GM12878 (cell line): ENCODE data around the gene KCNQ1. TPM values are rescaled to one million over a fixed set of nuclear protein-coding genes. Genes with fewer than 3 reads are reported as not detected.

Experiments
- ATAC-seq: fragments of 200-7000 bp; cut with Tn5 transposase; 3 replicates; pipeline ENCODE4 v1.9.1; 2020; ENCODE audit warnings: mild to moderate bottlenecking, moderate library complexity
- BruUV-seq: library from RNA; stranded (reverse); fragments of 400-500 nt; replicated peaks from 2 replicates; lab custom pipeline; 2021; lab: Mats Ljungman, UMichigan
- CTCF ChIA-PET: fragments of 300-600 bp; sonication (Branson Sonifier 250); formaldehyde crosslinking; extraction: SDS; loops from one replicate; lab custom pipeline; 2021; ENCODE audit warnings: inconsistent platforms; lab: Yijun Ruan, JAX
- POLR2A ChIA-PET: fragments of 350-600 bp; formaldehyde crosslinking; extraction: SDS; loops from one replicate; lab custom pipeline; 2021; ENCODE audit warnings: inconsistent platforms; lab: Charles Lee
- RAD21 ChIA-PET: fragments of 300-600 bp; sonication (Branson Sonifier 250); formaldehyde crosslinking; loops from one replicate; lab custom pipeline; 2023; ENCODE audit warnings: antibody characterized with exemption; ENCODE audit not compliant: unreplicated experiment; lab: Charles Lee
- SMC1A ChIA-PET: fragments of 300-600 bp; sonication (Branson Sonifier 250); formaldehyde crosslinking; loops from one replicate; lab custom pipeline; 2023; ENCODE audit not compliant: unreplicated experiment, uncharacterized antibody; lab: Charles Lee
- DNase-seq: peaks from one replicate; pipeline ENCODE4 v3.0.0-alpha.2; 2011; ENCODE audit warnings: low read depth, low spot score
- FAIRE-seq: peaks from 3 replicates; lab custom pipeline; 2011; peaks lifted over from hg19 to GRCh38; lab: Jason Lieb, UNC
- H2AFZ ChIP-seq: 2 replicates; pipeline ENCODE4 v1.6.0; 2011; ENCODE audit warnings: low read depth, low read length, control low read depth; ENCODE audit not compliant: control insufficient read depth
- H3K27ac ChIP-seq: 2 replicates; pipeline ENCODE4 v1.5.1; 2011; ENCODE audit warnings: control low read depth; ENCODE audit not compliant: control insufficient read depth, insufficient read depth
- H3K27me3 ChIP-seq, 2 experiments: replicated peaks in 1 of 2; 2 replicates each; pipeline versions ENCODE4 v1.6.0 to v1.6.1; 2011; ENCODE audit warnings: low read length in 1 of 2; ENCODE audit not compliant: control insufficient read depth in 2 of 2, insufficient read depth in 2 of 2
- H3K36me3 ChIP-seq, 2 experiments: 2 replicates each; pipeline ENCODE4 v1.5.1; 2011; ENCODE audit warnings: low read length in 1 of 2; ENCODE audit not compliant: control insufficient read depth in 2 of 2, insufficient read depth in 2 of 2
- H3K4me1 ChIP-seq: 2 replicates; pipeline ENCODE4 v1.6.1; 2011; ENCODE audit warnings: mild to moderate bottlenecking, low read length, moderate library complexity, mixed read lengths; ENCODE audit not compliant: control insufficient read depth, insufficient read depth
- H3K4me2 ChIP-seq: 2 replicates; pipeline ENCODE4 v1.6.0; 2011; ENCODE audit warnings: control low read depth; ENCODE audit not compliant: control insufficient read depth, insufficient read depth
- H3K4me3 ChIP-seq: fragments of 200-600 bp; sonication (generic); 2 replicates; pipeline ENCODE4 v1.5.1; 2016
- H3K79me2 ChIP-seq: 2 replicates; pipeline ENCODE4 v1.6.0; 2011; ENCODE audit warnings: low read length; ENCODE audit not compliant: control insufficient read depth, insufficient read depth
- H3K9ac ChIP-seq: 2 replicates; pipeline ENCODE4 v1.8.0; 2011; ENCODE audit warnings: low read length, control low read depth, mixed read lengths; ENCODE audit not compliant: control insufficient read depth, insufficient read depth
- H3K9me3 ChIP-seq: replicated peaks from 3 replicates; pipeline ENCODE4 v1.5.1; 2011; ENCODE audit warnings: mild to moderate bottlenecking, low read length; ENCODE audit not compliant: control insufficient read depth, insufficient read depth
- H4K20me1 ChIP-seq: 2 replicates; pipeline ENCODE4 v1.6.0; 2011; ENCODE audit not compliant: control insufficient read depth, insufficient read depth
- MXI1 ChIP-seq: fragments of 150-350 bp; IDR thresholded peaks from 2 replicates; pipeline ENCODE4 v1.6.1; 2011; ENCODE audit warnings: low read depth, mild to moderate bottlenecking, inconsistent platforms, low read length, improper control_type of control experiment
- POLR2A ChIP-seq: IDR thresholded peaks from 2 replicates; pipeline ENCODE4 v1.6.1; 2011; ENCODE audit warnings: low read depth, mild to moderate bottlenecking, low read length
- POU2F2 ChIP-seq: IDR thresholded peaks from 3 replicates; pipeline ENCODE4 v1.6.1; 2011; ENCODE audit warnings: low read depth, mild to moderate bottlenecking, low read length, borderline replicate concordance
- WGBS: methylation state at CpG from one replicate; pipeline ENCODE4 v1.1.6; 2016; ENCODE audit warnings: low lambda C conversion rate; ENCODE audit not compliant: insufficient replicate concordance, insufficient coverage; ENCODE audit errors: missing lambda C conversion rate; 5-methylcytosine and 5-hydroxymethylcytosine counted together
- in situ Hi-C: fragments of 300-500 bp; cut with MboI; formaldehyde crosslinking; loops from 9 replicates; pipeline ENCODE4 v1.14.3; 2018; ENCODE audit warnings: mixed read lengths
- intact Hi-C: fragments of 100-400 bp; cut with micrococcal nuclease; formaldehyde crosslinking; loops from one replicate; pipeline ENCODE4 v1.14.2; 2022; ENCODE audit not compliant: unreplicated experiment
- polyA plus RNA-seq, 11 experiments: library from polyadenylated mRNA; depleted of rRNA in 4 of 11; unstranded in 6 of 11; stranded (reverse) in 5 of 11; fragments of >200 nt; fragmentation: Nextera tagmentation in 4 of 11; fragmentation: Illumina TruSeq in 1 of 11; extraction: Ambion mirVana in 4 of 11; extraction: Trizol in 1 of 11; gene quantifications; 1 replicate in 1 of 11; 2 replicates in 10 of 11; pipeline versions ENCODE4 v1.2.1 to v1.2.3, GENCODE V29; 2011 to 2016; ENCODE audit warnings: inconsistent platforms in 2 of 11, missing spikeins in 2 of 11, low read depth in 1 of 11
- total RNA-seq, 4 experiments: library from RNA; depleted of rRNA in 3 of 4; stranded (reverse); fragments of >200 nt in 3 of 4; fragmentation: Illumina TruSeq in 1 of 4; extraction: Trizol in 1 of 4; gene quantifications; 2 replicates each; pipeline versions ENCODE4 v1.2.1 to v1.2.3, GENCODE V29; 2013 to 2021

KCNQ1 gene
- total and polyA plus RNA-seq, 10 of the 15 experiments (the other 5 are each of a cell fraction or from before 2014, with no cell fraction given): 0.03 to 0.15 (median 0.12) TPM; not detected in 7

DNA sequence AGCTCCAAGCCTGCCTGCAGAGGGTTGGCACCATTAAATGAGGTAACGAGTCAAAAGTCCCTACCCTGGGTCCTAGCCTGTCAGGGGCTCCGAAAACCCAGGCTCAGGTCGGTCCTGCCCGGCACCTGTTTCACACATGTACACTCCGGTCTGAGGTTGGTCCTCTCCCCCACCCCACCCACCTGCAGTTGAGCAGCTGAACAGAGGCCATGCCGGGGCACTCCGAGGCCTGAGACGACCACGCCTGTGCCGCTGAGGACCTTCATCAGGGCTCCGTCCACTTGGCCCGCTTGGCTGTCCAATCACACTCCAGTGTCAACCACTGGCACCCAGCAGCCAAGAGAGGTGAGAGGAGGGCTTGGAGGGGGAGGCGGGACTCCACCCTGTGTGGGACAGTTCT lies 42.7 kb upstream of the KCNQ1 start:
- CTCF ChIA-PET: interaction anchor here (5.1 kb wide), 1 partner anchor 97 kb away, joined by 37 read pairs; no protein-coding TSS in a partner anchor
- intact Hi-C loops: loop anchor here (5.0 kb wide), 1 partner anchor 550 kb away; the partner anchor contains the start of gene LSP1

DNA sequence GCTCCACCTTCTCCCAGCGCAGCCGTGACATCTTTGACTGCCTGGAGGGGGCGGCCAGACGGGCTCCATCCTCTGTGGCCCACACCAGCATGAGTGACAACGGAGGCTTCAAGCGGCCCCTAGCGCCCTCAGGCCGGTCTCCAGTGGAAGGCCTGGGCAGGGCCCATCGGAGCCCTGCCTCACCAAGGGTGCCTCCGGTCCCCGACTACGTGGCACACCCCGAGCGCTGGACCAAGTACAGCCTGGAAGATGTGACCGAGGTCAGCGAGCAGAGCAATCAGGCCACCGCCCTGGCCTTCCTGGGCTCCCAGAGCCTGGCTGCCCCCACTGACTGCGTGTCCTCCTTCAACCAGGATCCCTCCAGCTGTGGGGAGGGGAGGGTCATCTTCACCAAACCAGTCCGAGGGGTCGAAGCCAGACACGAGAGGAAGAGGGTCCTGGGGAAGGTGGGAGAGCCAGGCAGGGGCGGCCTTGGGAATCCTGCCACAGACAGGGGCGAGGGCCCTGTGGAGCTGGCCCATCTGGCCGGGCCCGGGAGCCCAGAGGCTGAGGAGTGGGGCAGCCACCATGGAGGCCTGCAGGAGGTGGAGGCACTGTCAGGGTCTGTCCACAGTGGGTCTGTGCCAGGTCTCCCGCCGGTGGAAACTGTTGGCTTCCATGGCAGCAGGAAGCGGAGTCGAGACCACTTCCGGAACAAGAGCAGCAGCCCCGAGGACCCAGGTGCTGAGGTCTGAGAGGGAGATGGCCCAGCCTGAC lies 41.7 kb upstream of the KCNQ1 start:
- Histone ChIP-seq H3K27ac (no peak overlapping the region), H3K9ac (no peak overlapping the region), H3K4me2 (no peak overlapping the region), H3K4me3 (no peak overlapping the region), H2AFZ (no peak overlapping the region), H3K4me1 (peaks cover 10% of the 10 kb centered on the region), H3K36me3 (peaks cover 2 to 5% of the 10 kb centered on the region in 2 experiments; a peak in 3 of 4 replicates), H3K27me3 (no peaks in the 10 kb centered on the region), H3K9me3 (no peaks in the 10 kb centered on the region), H3K79me2 (peaks cover 24% of the 10 kb centered on the region), H4K20me1 (no peaks in the 10 kb centered on the region)
- intact Hi-C loops (loop anchor here (5.0 kb wide), 1 partner anchor 551 kb away; the partner anchor contains the start of gene LSP1), in situ Hi-C loops (no loop called here)
- TF ChIP-seq POLR2A (peak; percentile 40), POU2F2 (no peak)
- ATAC-seq (no peak), DNase-seq (no peak), FAIRE-seq (no peak)
- ChIA-PET SMC1A (no interaction called here), RAD21 (no interaction called here), POLR2A (no interaction called here), CTCF (interaction anchor here (1.1 kb wide), 1 partner anchor 16 kb away, joined by 3 read pairs; no protein-coding TSS in a partner anchor)
- 96% methylated on average over 31 of the region's 31 CpGs for WGBS
- BruUV-seq: no TSS peak

More for the DNA sequence above, 42.7 kb upstream of the KCNQ1 start:
- TF ChIP-seq POLR2A (0 out of 2 replicates have a peak, but pooled peaks have one; percentile 24), MXI1 (no peak)
- ChIA-PET POLR2A (no interaction called here), RAD21 (interaction anchor here (0.6 kb wide), 1 partner anchor 620 kb away, joined by 3 read pairs; no protein-coding TSS in a partner anchor), SMC1A (no interaction called here)
- no TSS peak for BruUV-seq
- H3K36me3 ChIP-seq: peaks cover 4 to 5% of the 10 kb centered on the region in 2 experiments; a peak in 3 of 4 replicates
- FAIRE-seq (no peak), ATAC-seq (no peak), DNase-seq (no peak)
- no peaks in the 10 kb centered on the region for H3K27me3 ChIP-seq
- H2AFZ ChIP-seq: no peak overlapping the region
- H3K4me1 ChIP-seq: peaks cover 10% of the 10 kb centered on the region
- H3K9ac ChIP-seq: 0 out of 2 replicates have a peak overlapping the region, but pooled peaks have one; percentile 81
- H3K79me2 ChIP-seq: peaks cover 24% of the 10 kb centered on the region
- WGBS: 93% methylated on average over 12 of the region's 13 CpGs
- H3K4me2 ChIP-seq: peak overlapping the region; percentile 93
- in situ Hi-C loops: no loop called here
- H3K27ac ChIP-seq: no peak overlapping the region
- H3K9me3 ChIP-seq: no peaks in the 10 kb centered on the region
- no peaks in the 10 kb centered on the region for H4K20me1 ChIP-seq
- H3K4me3 ChIP-seq: peak overlapping the region; percentile 92; the same call in 1 of the 2 replicates
